HepG2 (cell line): ENCODE data around the gene FGA. TPM values are rescaled to one million over a fixed set of nuclear protein-coding genes. Genes with fewer than 3 reads are reported as not detected.

ENCODE experiments used
- HNF4G ChIP-seq, 2 experiments: sonication (generic) in 1 of 2; formaldehyde crosslinking in 1 of 2; IDR thresholded peaks; 2 replicates each; pipeline versions ENCODE4 v1.4.0 to v1.6.1; 2011 to 2020; ENCODE audit warnings: borderline replicate concordance in 2 of 2, low read depth in 2 of 2, mild to moderate bottlenecking in 2 of 2, low read length in 1 of 2, missing genetic modification reagents in 1 of 2, moderate library complexity in 1 of 2
- HNRNPLL ChIP-seq: fragments of 200-400 bp; formaldehyde crosslinking; IDR thresholded peaks from 2 replicates; pipeline ENCODE4 v1.6.1; 2017; ENCODE audit warnings: mild to moderate bottlenecking, low read depth, low read length; ENCODE audit not compliant: poor library complexity, severe bottlenecking
- KAT7 ChIP-seq: IDR thresholded peaks from 2 replicates; pipeline ENCODE4 v1.6.1; 2018; ENCODE audit warnings: borderline replicate concordance, missing compliant biosample characterization
- MAFG ChIP-seq: sonication (generic); formaldehyde crosslinking; IDR thresholded peaks from 2 replicates; pipeline ENCODE4 v1.5.1; 2020; ENCODE audit warnings: mild to moderate bottlenecking, missing genetic modification reagents
- NCOA1 ChIP-seq: sonication (generic); formaldehyde crosslinking; IDR thresholded peaks from 2 replicates; pipeline ENCODE4 v1.9.0; 2021; ENCODE audit warnings: missing genetic modification reagents
- NCOA5 ChIP-seq: sonication (generic); formaldehyde crosslinking; IDR thresholded peaks from 2 replicates; pipeline ENCODE4 v1.4.0; 2020; ENCODE audit warnings: missing genetic modification reagents
- POGZ ChIP-seq: sonication (generic); formaldehyde crosslinking; IDR thresholded peaks from 2 replicates; pipeline ENCODE4 v1.4.0; 2020; ENCODE audit warnings: mild to moderate bottlenecking, missing genetic modification reagents
- SP5 ChIP-seq: IDR thresholded peaks from 2 replicates; pipeline ENCODE4 v1.6.1; 2016; ENCODE audit warnings: low read depth, borderline replicate concordance
- ZNF138 ChIP-seq: sonication (generic); formaldehyde crosslinking; IDR thresholded peaks from 2 replicates; pipeline ENCODE4 v1.5.0; 2020; ENCODE audit warnings: mild to moderate bottlenecking, low read depth, missing genetic modification reagents
- ZNF644 ChIP-seq: IDR thresholded peaks from 2 replicates; pipeline ENCODE4 v1.6.1; 2016; ENCODE audit warnings: low read depth
- ZNF652 ChIP-seq: IDR thresholded peaks from 2 replicates; pipeline ENCODE4 v1.6.1; 2016; ENCODE audit warnings: low read depth, borderline replicate concordance
- ZNF713 ChIP-seq: sonication (generic); formaldehyde crosslinking; IDR thresholded peaks from 2 replicates; pipeline ENCODE4 v1.4.0; 2020; ENCODE audit warnings: mild to moderate bottlenecking, missing genetic modification reagents
- ZNF790 ChIP-seq: sonication (generic); formaldehyde crosslinking; IDR thresholded peaks from 2 replicates; pipeline ENCODE4 v1.8.0; 2022; ENCODE audit warnings: missing genetic modification reagents, mild to moderate bottlenecking, borderline replicate concordance
- ZNF891 ChIP-seq: sonication (generic); formaldehyde crosslinking; IDR thresholded peaks from 2 replicates; pipeline ENCODE4 v1.5.0; 2020; ENCODE audit warnings: mild to moderate bottlenecking, missing genetic modification reagents
- polyA plus RNA-seq, 8 experiments: library from polyadenylated mRNA; depleted of rRNA in 3 of 8; stranded (reverse) in 7 of 8; unstranded in 1 of 8; fragments of >200 nt; fragmentation: Illumina TruSeq in 4 of 8; extraction: Trizol in 4 of 8; gene quantifications; 2 replicates each; pipeline versions ENCODE4 v1.2.1 to v1.2.3, GENCODE V29; 2011 to 2016; ENCODE audit warnings: low read depth in 4 of 8, missing spikeins in 1 of 8, mixed read lengths in 1 of 8; ENCODE audit not compliant: insufficient read depth in 1 of 8
- total RNA-seq, 5 experiments: library from RNA; depleted of rRNA; stranded (reverse); fragments of >200 nt; fragmentation: Illumina TruSeq; extraction: Trizol; gene quantifications; 2 replicates each; pipeline ENCODE4 v1.2.3, GENCODE V29; 2016; ENCODE audit warnings: low read depth in 1 of 5
- TF ChIP-seq, protein P1 (sequence below): sonication (generic); formaldehyde crosslinking; IDR thresholded peaks from 2 replicates; pipeline ENCODE4 v1.4.0; 2020; ENCODE audit warnings: mild to moderate bottlenecking, missing genetic modification reagents
- TF ChIP-seq, protein P2 (sequence below): sonication (generic); formaldehyde crosslinking; IDR thresholded peaks from 2 replicates; pipeline ENCODE4 v1.5.1; 2020; ENCODE audit warnings: mild to moderate bottlenecking, missing genetic modification reagents, borderline replicate concordance

Gene FGA
- total and polyA plus RNA-seq, 2 of the 13 experiments (the other 11 are each of a cell fraction or from before 2014, with no cell fraction given), result 640 to 1,523 TPM

DNA sequence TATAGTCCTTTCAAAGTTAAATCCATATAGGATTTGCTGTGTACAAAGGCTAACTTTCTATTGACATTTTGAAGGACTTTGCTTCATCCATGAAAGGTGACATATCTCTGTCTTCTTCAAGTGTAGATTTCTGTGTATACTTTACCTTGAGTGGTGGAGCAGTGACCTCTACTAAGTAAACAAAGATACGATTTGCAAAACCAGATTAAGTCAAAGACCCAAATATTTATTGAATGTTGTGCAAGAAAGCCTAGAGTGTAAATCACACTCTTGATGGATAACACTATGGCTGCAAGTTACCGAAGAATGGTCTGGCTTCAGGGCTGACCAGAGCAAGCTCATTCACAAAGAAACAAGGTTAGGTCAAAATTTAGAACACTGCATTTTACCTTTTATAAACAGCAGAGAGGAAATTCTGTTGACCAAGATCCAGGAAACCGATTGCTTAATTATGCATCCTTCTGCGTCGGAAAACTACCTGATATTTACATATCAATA is 27.3 kb upstream of the FGA start (continued):
- TF ChIP-seq ZNF138 (CRISPR knock-in tag) (no peak), ZNF713 (CRISPR knock-in tag) (no peak), MAFG (no peak), HNRNPLL (no peak), ZNF644 (0 out of 2 replicates have a peak, but pooled peaks have one; percentile 44), KAT7 (peak; percentile 65; the same call in 1 of the 2 replicates), ZNF891 (CRISPR knock-in tag) (no peak), ZNF790 (no peak), ZNF652 (no peak), POGZ (CRISPR knock-in tag) (peak; percentile 72; the same call in 1 of the 2 replicates), NCOA1 (peak; percentile 98), HNF4G (IDR thresholded peaks at IDR 0.05; ENCODE audit: borderline replicate concordance, low read depth, low read length) (peak; percentile 99), HNF4G (CRISPR knock-in tag; IDR thresholded peaks at IDR 0.05; ENCODE audit: borderline replicate concordance, low read depth) (peak; percentile 78), SP5 (CRISPR knock-in tag) (peak; percentile 88; the same call in 1 of the 2 replicates), NCOA5 (peak; percentile 62; the same call in 1 of the 2 replicates)
- TF ChIP-seq, protein P1, sequence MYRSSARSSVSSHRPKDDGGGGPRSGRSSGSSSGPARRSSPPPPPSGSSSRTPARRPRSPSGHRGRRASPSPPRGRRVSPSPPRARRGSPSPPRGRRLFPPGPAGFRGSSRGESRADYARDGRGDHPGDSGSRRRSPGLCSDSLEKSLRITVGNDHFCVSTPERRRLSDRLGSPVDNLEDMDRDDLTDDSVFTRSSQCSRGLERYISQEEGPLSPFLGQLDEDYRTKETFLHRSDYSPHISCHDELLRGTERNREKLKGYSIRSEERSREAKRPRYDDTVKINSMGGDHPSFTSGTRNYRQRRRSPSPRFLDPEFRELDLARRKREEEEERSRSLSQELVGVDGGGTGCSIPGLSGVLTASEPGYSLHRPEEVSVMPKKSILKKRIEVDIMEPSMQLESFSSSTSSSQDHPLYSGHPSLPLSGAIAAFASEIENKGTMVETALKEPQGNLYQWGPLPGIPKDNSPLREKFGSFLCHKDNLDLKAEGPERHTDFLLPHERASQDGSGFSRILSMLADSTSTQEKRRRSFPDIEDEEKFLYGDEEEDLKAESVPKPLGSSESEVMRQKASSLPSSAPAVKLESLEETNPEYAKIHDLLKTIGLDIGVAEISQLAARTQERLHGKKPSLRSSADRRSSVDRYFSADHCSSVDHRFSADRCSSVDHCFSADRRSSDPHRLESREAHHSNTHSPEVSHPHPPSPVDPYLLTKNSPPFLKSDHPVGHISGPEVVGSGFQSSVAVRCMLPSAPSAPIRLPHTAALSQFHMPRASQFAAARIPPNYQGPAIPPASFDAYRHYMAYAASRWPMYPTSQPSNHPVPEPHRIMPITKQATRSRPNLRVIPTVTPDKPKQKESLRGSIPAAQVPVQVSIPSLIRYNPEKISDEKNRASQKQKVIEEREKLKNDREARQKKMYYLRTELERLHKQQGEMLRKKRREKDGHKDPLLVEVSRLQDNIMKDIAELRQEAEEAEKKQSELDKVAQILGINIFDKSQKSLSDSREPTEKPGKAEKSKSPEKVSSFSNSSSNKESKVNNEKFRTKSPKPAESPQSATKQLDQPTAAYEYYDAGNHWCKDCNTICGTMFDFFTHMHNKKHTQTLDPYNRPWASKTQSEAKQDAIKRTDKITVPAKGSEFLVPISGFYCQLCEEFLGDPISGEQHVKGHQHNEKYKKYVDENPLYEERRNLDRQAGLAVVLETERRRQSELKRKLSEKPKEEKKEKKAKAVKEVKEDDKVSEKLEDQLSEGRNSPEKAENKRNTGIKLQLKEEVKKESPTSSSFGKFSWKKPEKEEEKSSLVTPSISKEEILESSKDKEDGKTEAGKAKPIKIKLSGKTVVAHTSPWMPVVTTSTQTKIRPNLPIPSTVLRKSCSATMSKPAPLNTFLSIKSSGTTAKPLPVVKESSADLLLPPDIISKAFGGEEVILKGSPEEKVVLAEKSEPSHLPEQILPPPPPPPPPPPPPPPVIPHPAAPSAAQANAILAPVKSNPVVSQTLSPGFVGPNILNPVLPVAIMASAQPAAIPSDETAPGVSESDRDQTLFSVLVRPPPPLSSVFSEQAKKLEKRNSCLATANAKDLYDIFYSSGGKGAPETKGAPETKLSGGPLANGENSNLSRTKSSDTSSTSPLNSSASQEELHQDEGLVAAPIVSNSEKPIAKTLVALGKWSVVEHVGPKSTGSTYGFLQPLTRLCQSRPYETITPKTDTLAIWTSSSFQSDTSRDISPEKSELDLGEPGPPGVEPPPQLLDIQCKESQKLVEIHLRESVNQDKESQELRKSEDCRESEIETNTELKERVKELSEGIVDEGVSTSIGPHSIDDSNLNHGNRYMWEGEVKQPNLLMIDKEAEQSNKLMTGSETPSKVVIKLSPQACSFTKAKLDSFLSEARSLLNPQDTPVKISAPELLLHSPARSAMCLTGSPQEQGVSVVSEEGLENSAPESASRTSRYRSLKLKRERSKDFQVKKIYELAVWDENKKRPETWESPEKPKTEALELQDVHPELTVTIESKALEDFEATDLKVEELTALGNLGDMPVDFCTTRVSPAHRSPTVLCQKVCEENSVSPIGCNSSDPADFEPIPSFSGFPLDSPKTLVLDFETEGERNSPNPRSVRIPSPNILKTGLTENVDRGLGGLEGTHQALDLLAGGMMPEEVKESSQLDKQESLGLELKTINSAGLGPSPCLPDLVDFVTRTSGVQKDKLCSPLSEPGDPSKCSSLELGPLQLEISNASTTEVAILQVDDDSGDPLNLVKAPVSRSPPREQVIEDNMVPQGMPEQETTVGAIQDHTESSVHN (CRISPR knock-in tag), result no peak
- TF ChIP-seq, protein P2, sequence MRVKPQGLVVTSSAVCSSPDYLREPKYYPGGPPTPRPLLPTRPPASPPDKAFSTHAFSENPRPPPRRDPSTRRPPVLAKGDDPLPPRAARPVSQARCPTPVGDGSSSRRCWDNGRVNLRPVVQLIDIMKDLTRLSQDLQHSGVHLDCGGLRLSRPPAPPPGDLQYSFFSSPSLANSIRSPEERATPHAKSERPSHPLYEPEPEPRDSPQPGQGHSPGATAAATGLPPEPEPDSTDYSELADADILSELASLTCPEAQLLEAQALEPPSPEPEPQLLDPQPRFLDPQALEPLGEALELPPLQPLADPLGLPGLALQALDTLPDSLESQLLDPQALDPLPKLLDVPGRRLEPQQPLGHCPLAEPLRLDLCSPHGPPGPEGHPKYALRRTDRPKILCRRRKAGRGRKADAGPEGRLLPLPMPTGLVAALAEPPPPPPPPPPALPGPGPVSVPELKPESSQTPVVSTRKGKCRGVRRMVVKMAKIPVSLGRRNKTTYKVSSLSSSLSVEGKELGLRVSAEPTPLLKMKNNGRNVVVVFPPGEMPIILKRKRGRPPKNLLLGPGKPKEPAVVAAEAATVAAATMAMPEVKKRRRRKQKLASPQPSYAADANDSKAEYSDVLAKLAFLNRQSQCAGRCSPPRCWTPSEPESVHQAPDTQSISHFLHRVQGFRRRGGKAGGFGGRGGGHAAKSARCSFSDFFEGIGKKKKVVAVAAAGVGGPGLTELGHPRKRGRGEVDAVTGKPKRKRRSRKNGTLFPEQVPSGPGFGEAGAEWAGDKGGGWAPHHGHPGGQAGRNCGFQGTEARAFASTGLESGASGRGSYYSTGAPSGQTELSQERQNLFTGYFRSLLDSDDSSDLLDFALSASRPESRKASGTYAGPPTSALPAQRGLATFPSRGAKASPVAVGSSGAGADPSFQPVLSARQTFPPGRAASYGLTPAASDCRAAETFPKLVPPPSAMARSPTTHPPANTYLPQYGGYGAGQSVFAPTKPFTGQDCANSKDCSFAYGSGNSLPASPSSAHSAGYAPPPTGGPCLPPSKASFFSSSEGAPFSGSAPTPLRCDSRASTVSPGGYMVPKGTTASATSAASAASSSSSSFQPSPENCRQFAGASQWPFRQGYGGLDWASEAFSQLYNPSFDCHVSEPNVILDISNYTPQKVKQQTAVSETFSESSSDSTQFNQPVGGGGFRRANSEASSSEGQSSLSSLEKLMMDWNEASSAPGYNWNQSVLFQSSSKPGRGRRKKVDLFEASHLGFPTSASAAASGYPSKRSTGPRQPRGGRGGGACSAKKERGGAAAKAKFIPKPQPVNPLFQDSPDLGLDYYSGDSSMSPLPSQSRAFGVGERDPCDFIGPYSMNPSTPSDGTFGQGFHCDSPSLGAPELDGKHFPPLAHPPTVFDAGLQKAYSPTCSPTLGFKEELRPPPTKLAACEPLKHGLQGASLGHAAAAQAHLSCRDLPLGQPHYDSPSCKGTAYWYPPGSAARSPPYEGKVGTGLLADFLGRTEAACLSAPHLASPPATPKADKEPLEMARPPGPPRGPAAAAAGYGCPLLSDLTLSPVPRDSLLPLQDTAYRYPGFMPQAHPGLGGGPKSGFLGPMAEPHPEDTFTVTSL (CRISPR knock-in tag), result peak; percentile 98
